ENCODE data around the gene TRAP1.
"Not testable (repeated sequence)": the region's sequence is repeated elsewhere in the genome, so short reads cannot be mapped to it uniquely, and the experiment has no call there.

Gene TRAP1

DNA sequence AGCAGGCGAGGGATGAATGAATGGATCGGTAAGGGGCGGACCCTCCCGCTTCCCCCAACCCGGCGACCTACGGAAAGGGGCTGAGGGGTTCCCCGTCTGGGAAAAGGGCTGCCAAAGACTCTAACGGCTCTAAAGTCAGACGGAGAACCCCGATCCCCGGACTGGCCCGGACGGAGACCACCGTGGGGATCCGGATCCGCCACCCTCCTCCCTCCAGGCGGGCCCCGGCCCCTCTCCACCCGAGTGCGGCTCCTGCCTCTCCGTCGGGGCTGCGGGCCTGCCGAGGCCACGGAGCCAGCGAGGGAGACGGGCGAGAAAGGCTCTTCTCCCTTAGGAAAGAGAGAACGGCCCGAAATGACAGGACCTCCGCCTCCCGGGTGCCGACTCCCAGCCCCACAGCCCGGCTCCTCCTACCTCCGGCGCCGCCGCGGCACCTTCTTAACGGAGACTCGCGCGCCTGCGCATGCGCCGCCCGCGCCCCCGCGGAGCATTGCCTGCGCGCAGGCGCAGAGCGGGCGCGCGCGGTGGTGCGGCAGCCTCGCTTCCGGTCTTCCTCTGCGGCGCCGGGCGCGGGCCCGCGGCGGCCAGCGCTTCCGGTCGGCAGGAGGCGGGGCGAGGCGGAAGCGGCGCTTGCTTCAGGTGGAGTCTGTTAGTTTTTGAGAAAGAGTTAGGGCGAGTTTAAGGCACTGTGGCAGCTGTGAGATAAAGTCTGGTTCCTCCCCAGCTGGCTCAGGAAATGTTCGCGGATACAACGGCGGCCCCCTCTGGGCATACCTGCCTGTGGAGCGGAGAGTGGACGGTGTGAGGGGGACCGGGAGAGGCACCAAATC is 106.0 kb downstream of the TRAP1 start, which contains the start of gene SLX4:
Gene SLX4 (minus strand): TSS at position 461 of the 830 bp plus-strand sequence. CDS start 2,642 bp downstream, outside the sequence.
- peak; percentile 80 to 89 (median 81) for DNase-seq (ENCODE audit: low read depth in 3 of 3)

DNA sequence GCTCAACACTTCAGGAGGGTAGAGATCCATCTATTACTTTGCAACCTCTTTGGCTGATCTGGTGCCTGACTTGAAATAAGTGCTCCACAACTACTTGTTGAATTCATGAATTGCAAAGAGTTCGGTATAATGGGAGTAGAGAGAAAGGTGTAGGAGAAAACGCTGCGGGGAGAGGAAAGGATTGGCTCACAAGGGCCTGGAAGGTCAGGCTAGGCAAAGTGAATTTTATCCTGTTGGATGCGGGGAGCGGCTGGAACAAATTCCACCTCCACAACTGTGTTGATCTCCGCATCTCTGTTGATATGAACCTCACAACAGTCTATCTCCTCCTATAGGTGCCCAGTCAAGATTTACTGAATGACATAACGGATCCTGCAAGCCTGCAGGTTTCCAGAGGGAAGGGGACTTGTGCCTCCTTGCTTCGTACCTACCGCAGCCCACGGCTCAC is 106.6 kb downstream of the TRAP1 start:
- no peak for DNase-seq (ENCODE audit: low read depth in 3 of 3)

DNA sequence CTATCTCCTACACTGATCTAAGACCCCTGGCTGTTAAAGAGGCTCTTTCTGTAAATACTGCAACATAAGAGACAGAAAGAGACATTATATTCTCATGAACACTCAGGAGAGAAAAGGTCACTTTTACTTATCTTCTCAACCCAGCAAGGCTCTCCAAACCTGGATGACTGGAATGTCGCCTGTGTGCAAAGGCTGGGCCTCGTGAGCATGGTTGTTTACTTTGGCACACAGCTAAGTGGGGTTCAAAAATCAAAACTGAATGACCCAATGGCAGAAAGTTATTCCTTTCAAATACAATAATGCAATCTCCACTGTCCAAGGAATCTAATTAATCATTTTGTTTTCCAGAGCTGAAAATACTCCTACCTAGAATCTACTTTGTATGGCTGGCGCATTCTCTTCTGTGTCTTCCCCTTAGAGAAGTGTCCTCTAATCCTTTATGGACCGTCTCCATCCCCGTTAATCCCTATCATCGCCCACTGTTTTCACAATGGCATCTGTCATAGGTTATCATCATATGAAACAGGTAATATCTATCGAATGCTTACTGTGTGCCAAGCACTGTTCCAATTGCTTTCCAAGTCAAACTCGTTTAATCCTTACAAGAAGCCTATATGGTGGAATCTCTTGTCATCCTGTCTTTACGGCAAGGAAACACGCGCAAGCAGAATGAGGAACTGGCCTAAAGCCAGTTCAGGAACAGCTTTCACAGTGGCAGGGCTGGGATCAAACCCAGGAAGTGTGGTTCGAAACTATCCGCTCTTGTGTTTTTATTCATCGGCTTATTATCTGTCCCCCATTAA is 107.2 kb downstream of the TRAP1 start:
- no peak for DNase-seq (ENCODE audit: low read depth in 3 of 3)

DNA sequence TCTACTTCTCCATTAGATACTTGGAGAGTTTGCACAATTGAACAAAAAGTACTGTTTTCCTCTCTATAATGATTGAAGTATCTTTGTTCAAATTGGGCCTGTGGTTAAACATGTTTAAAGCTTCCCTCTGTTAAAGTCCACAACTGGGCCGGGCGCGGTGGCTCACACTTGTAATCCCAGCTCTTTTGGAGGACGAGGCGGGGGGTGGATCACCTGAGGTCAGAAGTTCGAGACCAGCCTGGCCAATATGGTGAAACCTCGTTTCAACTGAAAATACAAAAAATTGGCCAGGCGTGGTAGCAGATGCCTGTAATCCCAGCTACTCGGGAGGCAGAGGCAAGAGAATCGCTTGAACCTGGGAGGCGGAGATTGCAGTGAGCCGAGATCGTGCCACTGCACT is 108.3 kb downstream of the TRAP1 start:
- DNase-seq (ENCODE audit: low read depth in 3 of 3): not testable (repeated sequence)

DNA sequence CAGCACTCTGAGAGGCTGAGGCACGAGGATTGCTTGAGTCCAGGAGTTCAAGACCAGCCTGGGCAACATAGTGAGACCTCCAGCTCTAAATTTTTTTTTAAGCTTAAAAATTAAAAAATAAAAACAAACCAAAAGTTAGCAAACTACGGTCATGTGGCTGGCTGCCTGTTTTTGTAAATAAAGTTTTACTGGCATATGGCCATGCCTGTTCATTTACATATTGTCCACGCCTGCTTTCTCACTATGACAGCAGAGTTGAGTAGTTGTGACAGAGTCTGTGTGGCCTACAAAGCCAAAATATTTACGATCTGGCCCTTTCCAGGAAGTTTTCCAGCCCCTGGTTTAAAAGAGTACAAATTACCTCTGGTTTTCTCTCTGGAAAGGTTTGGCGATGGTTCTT is 109.3 kb downstream of the TRAP1 start:
- no peak for DNase-seq (ENCODE audit: low read depth in 3 of 3)
